DMS 273 treated with DMSO at 0.1 percent for 48 hours (cell line): ENCODE data around the gene PGM1.
"Not testable (repeated sequence)": the region's sequence is repeated elsewhere in the genome, so short reads cannot be mapped to it uniquely, and the experiment has no call there.

ENCODE experiments used
- DNase-seq: peaks from one replicate; lab custom pipeline; 2025; lab: John Stamatoyannopoulos, UW

PGM1 gene

GRCh38 chr1:63593303-63593885 lies at the start of gene PGM1:
TSS of gene PGM1 (plus strand) at chr1:63593411. CDS start at chr1:63593489, 78 bp downstream.
- peak; percentile 39 for DNase-seq

GRCh38 chr1:63545780-63546179 lies 47.4 kb upstream of the PGM1 start:
- DNase-seq = no peak

GRCh38 chr1:63547621-63548294 lies 45.5 kb upstream of the PGM1 start:
- DNase-seq = peak; percentile 42

- DNase-seq = no peak
Measured at GRCh38 chr1:63548303-63548702, 44.9 kb upstream of the PGM1 start.

GRCh38 chr1:63548877-63549276 lies 44.3 kb upstream of the PGM1 start:
- DNase-seq = no peak

- no peak for DNase-seq
Measured at GRCh38 chr1:63555480-63555879, 37.7 kb upstream of the PGM1 start.

- no peak for DNase-seq
Measured at GRCh38 chr1:63557365-63557987, 35.7 kb upstream of the PGM1 start.

GRCh38 chr1:63559357-63559756 lies 33.9 kb upstream of the PGM1 start:
- no peak for DNase-seq

- DNase-seq = no peak
Measured at GRCh38 chr1:63563745-63564144, 29.5 kb upstream of the PGM1 start.

GRCh38 chr1:63569068-63569467 lies 24.1 kb upstream of the PGM1 start:
- no peak for DNase-seq

GRCh38 chr1:63569640-63570316 lies 23.4 kb upstream of the PGM1 start:
- no peak for DNase-seq

GRCh38 chr1:63572686-63573085 lies 20.5 kb upstream of the PGM1 start:
- not testable (repeated sequence) for DNase-seq

GRCh38 chr1:63574203-63574796 lies 18.9 kb upstream of the PGM1 start:
- not testable (repeated sequence) for DNase-seq

- DNase-seq = no peak
Measured at GRCh38 chr1:63575340-63575826, 17.8 kb upstream of the PGM1 start.

- not testable (repeated sequence) for DNase-seq
Measured at GRCh38 chr1:63586326-63586725, 6.9 kb upstream of the PGM1 start.

GRCh38 chr1:63590166-63590560 lies 3.0 kb upstream of the PGM1 start:
- DNase-seq = no peak

GRCh38 chr1:63592536-63593302 lies 492 bp upstream of the PGM1 start:
- DNase-seq = no peak

GRCh38 chr1:63593886-63594605 lies 835 bp downstream of the PGM1 start:
- DNase-seq = peak; percentile 24

GRCh38 chr1:63595435-63595834 lies 2.2 kb downstream of the PGM1 start:
- no peak for DNase-seq

- DNase-seq = no peak
Measured at GRCh38 chr1:63599799-63600198, 6.6 kb downstream of the PGM1 start.

GRCh38 chr1:63600248-63600647 lies 7.0 kb downstream of the PGM1 start:
- DNase-seq = no peak
